AG09309 (cell line): ENCODE data around the gene PDZD7.
"Not testable (repeated sequence)": the region's sequence is repeated elsewhere in the genome, so short reads cannot be mapped to it uniquely, and the experiment has no call there.

ENCODE experiments used
- DNase-seq: peaks from one replicate; pipeline ENCODE4 v3.0.0-alpha.2; 2010; ENCODE audit warnings: low read depth
- H3K4me3 ChIP-seq: 2 replicates; pipeline ENCODE4 v1.5.1; 2011; ENCODE audit warnings: mild to moderate bottlenecking, low read depth, low read length, moderate library complexity; ENCODE audit not compliant: control insufficient read depth
- TF ChIP-seq, protein P1 (sequence below): IDR thresholded peaks from 2 replicates; pipeline ENCODE4 v1.5.1; 2011; ENCODE audit warnings: mild to moderate bottlenecking, low read depth, low read length, inconsistent platforms; ENCODE audit not compliant: insufficient read depth, control insufficient read depth; ENCODE audit errors: missing control alignments

Gene PDZD7

DNA sequence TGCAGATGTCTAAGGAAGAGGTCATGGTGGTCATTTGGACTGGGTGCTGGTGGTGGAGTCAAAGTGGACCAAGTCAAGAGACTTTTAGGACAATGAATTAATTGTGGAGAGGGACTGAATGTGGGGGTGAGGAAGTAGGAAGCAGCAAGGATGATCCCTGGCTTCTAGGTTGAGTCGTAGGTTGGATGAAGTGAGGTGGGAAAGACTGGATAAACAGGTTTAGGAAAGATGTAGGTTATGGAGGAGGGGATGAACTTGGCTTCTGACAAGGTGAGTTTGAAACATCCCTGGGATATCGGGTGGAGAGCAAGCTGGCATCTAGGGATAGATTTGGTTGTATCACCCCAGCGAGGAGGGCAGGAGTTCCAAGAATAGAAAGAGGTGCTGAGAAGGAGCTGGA lies 54.0 kb downstream of the PDZD7 start:
- no peak for DNase-seq

DNA sequence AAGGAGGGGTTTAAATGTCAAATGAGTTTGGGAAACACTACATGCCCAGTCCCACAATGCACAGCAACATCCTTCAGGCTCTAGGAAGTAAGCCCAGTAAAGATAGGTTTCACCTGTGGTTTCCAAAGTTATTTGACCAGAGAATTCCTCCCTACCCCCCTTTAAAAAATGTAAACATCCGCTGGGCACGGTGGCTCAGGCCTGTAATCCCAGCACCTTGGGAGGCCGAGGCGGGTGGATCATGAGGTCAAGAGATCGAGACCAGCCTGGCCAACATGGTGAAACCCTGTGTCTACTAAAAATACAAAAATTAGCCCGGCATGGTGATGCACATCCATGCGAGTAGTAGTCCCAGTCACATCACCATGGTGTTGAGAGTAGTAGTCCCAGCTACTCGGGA lies 55.5 kb downstream of the PDZD7 start:
- H3K4me3 ChIP-seq, DNase-seq: not testable (repeated sequence)

More for the DNA sequence above, 54.0 kb downstream of the PDZD7 start:
- no peak overlapping the region for H3K4me3 ChIP-seq
- TF ChIP-seq, protein P1, sequence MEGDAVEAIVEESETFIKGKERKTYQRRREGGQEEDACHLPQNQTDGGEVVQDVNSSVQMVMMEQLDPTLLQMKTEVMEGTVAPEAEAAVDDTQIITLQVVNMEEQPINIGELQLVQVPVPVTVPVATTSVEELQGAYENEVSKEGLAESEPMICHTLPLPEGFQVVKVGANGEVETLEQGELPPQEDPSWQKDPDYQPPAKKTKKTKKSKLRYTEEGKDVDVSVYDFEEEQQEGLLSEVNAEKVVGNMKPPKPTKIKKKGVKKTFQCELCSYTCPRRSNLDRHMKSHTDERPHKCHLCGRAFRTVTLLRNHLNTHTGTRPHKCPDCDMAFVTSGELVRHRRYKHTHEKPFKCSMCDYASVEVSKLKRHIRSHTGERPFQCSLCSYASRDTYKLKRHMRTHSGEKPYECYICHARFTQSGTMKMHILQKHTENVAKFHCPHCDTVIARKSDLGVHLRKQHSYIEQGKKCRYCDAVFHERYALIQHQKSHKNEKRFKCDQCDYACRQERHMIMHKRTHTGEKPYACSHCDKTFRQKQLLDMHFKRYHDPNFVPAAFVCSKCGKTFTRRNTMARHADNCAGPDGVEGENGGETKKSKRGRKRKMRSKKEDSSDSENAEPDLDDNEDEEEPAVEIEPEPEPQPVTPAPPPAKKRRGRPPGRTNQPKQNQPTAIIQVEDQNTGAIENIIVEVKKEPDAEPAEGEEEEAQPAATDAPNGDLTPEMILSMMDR: no peak

DNA sequence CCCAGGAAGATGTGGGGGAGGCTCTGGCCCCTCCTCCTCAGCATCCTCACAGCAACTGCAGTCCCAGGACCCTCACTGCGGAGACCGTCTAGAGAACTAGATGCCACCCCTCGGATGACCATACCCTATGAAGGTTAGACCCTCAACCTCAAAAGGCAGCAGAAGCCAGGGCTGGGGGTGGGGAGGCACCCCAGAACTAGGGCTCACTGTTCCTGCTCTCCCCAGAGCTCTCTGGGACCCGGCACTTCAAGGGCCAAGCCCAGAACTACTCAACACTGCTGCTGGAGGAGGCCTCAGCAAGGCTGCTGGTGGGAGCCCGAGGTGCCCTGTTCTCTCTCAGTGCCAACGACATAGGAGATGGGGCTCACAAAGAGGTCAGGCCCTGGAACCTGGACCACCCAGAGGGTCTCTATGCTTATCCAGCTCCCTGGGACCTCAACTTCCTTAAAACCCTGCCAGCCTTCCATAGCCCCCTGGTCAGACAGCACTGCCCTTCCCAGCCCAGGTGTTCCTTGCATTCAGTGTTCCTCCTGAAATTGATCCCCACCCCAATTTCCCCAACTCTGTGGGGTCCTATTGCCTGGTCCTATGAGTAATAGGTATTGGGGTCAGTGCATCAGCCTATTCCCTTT lies 57.9 kb downstream of the PDZD7 start:
- DNase-seq: no peak
- no peak overlapping the region for H3K4me3 ChIP-seq
- TF ChIP-seq, protein P1: no peak

DNA sequence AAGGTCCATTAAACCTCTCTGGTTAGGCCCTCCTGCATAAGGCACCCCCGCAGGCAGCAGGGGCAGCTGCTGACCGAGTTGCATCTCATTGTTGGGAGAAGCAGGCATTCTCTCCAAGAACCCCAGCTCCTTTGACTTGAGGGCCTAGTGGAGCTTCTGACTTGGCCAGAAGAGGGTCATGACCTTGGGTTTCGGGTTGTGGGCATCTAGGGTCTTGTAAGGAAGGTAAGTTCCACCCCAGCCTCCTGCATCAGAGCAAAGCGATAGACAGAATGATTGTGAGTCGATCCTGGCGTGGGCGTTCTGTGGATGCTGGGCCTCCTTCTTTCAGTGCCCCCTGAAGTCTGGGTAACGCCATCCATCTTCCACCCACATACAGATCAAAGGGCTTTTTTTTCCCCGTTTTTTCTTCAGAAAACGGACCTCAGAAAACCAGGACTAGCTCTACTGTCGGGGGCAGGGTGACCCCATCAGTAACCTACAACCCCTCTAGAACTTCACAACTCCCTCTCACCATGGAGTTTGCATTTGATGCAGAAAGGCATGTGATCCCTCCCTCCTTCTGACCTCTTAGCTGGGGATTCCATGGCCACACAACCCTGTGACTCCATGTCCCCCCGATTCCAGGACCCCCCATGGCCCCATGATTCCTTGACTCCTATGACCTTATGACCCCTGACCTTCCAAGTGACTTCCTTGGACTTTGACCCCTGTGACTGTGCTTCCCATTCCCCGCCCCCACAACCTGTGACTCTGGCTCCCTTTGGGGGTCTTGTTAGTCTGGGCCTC lies 58.6 kb downstream of the PDZD7 start:
- H3K4me3 ChIP-seq: no peak overlapping the region
- DNase-seq: no peak
- TF ChIP-seq, protein P1: no peak

DNA sequence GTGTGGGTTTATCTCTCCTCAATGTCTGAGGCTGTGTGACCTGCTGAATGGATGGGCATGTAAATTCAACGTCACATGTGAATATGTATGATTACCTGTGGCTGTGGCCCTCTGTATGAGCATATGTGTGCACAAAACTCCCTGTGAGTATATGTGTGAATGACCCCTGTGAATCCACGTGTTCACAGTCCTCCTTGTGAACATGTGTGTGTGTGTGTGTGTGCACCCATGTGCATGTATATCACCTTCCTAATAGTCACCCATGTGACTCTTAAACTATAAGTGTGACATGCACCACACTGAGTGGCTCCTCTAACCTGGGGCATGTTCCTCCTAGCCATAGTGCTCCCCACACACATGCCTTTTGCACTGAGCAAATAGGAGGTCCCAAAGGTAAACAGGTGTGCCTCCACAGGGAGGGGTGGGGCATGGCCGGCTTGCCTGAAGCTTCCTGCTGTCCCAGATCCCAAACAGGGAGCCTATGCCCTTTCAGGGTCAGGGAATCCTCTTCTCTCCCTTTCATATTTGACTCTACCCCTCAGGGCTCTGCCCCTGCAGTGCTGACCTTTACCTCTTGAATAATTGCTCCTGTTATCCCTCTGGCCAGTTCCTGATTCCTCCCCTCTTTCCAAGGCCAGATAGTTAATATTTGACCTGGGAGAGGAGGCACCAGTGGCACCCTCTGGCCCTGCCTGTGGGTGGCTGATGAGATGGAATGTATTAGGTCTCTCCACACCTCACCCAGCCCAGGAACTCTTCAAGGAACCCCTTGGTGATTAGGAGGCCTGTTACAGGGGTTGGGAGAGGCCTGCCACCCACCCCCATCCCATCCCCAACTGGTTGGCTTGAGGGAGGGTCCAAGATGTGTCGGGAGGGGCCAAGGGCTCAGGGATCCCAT lies 59.8 kb downstream of the PDZD7 start:
- no peak for DNase-seq
- no peak overlapping the region for H3K4me3 ChIP-seq
- TF ChIP-seq, protein P1: no peak

DNA sequence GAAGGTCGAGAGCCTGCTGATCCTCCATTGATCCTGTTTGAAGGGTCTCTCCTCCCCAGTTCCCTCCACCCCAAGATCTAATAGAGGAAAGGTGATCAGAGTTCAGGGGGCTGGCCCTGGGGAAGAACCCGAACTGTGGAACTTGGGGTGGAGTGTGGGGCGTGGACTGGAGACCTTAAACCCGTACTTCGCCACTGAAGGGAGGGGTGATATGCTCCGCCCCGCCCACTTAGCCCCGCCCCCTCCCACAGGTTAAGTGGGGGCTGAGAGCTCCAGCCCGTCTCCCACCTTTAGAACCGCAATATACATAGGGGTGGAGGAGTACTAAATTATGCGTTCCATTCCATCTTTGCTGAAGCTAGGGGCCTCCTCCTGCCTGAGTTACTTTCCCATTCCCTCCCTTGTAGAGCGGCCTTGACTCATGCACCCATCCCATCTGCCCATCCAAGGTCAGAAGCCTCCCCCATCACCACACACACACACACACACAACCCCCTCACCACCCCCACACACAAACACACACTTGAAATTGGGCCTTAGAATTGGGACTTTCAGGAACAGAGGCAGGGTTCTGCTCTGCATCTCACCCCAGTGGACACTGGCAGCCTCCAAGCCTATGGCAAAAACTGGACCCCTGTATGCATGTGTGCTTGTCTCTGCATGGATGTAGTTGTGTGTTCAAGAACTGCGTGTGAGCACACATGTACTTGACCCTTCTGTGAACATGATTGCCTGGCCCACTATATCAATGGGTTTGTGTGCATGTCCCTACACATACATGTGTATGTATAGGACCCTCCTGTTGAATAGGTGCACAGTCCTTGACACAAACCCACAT lies 60.6 kb downstream of the PDZD7 start:
- no peak overlapping the region for H3K4me3 ChIP-seq
- TF ChIP-seq, protein P1: no peak
- DNase-seq: no peak
